IPS-NIHi11 (cell line): ENCODE measurements around the gene PIP4K2A.
A peak's percentile ranks its signal among the peaks of the same experiment; 100 is the strongest.
"Not testable (repeated sequence)": the region's sequence is repeated elsewhere in the genome, so short reads cannot be mapped to it uniquely, and the experiment has no call there.

Experiments
- DNase-seq: peaks from one replicate; pipeline ENCODE4 v3.0.0; 2012; ENCODE audit warnings: mixed read lengths, low spot score

Gene PIP4K2A

DNA sequence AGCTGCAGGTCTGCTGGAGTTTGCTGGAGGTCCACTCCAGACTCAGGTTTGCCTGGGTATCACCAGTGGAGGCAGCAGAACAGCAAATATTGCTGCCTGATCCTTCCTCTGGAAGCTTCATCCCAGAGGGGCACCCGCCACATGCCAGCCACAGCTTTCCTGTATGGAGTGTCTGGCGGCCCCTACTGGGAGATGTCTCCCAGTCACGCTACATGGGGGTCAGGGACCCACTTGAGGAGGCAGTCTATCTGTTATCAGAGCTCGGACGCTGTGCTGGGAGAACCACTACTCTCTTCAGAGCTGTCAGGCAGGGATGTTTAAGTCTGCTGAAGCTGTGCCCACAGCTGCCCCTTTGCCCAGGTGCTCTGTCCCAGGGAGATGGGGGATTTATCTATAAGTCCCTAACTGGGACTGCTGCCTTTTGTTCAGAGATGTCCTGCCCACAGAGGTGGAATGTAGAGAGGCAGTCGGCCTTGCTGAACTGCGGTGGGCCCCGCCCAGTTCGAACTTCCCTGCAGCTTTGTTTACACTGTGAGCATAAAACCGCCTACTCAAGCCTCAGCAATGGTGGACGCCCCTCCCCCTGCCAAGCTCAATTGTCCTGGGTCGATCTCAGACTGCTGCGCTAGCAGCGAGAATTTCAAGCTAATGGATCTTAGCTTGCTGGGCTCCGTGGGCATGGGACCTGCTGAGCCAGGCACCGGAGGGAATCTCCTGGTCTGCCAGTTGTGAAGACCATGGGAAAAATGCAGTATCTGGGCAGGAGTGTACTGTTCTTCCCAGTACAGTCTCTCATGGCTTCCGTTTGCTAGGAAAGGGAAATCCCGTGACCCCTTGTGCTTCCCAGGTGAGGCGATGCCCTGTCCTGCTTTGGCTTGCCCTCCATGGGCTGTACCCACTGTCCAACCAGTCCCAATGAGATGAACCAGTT is 200.6 kb downstream of the PIP4K2A start:
- peak; percentile 47 for DNase-seq

DNA sequence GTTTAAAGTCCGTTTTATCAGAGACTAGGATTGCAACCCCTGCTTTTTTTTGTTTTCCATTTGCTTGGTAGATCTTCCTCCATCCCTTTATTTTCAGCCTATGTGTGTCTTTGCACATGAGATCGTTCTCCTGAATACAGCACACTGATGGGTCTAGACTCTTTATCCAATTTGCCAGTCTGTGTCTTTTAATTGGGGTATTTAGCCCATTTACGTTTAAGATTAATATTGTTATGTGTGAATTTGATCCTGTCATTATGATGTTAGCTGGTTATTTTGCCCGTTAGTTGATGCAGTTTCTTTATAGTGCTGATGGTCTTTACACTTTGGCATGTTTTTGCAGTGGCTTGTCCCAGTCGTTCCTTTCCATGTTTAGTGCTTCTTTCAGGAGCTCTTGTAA is 202.4 kb downstream of the PIP4K2A start:
- DNase-seq = not testable (repeated sequence)

DNA sequence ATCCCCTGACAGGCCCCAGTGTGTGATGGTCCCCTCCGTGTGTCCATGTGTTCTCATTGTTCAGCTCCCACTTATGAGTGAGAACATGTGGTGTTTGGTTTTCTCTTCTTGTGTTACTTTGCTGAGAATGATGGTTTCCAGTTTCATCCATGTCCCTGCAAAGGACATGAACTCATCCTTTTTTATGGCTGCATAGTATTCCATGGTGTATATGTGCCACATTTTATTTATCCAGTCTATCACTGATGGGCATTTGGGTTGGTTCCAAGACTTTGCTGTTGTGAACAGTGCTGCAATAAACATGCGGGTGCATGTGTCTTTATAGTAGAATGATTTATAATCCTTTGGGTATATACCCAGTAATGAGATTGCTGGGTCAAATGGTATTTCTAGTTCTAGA is 206.2 kb downstream of the PIP4K2A start:
- not testable (repeated sequence) for DNase-seq

DNA sequence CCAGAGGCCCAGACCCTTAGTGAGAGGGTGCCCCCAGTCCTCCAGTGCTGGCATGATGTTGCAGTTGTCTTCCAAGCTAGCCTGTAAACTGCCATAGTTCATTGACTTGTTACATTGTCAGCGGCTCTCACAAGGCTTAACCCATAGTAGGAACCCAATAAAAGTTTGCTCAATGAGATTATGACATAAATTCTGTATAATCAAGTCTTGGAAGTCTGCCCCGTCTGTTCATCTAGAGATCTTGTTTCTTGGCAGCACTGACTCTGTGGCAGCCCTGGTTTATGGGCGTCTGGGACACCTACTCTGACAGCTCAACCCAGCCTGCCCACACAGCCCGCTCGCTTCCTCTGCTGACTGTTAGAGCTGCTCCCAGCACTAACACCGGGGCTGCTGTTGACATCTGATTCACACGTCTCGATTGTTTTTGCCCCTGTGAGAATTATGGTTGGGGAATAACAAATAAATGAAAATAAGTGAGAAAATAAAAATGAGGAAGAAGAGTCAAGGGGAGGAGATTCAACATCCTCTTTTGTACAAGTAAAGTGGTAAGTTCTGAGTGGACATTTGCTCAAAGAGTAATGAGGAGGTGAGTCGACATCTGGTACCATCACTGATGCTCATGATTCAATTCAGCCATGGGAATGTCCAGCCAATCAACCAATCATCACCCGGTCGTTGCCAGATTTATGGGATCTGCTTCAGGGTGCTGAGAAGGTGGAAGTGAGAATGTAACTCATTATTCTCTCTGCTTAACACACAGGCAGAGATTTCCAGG is 208.3 kb downstream of the PIP4K2A start:
- DNase-seq = no peak

DNA sequence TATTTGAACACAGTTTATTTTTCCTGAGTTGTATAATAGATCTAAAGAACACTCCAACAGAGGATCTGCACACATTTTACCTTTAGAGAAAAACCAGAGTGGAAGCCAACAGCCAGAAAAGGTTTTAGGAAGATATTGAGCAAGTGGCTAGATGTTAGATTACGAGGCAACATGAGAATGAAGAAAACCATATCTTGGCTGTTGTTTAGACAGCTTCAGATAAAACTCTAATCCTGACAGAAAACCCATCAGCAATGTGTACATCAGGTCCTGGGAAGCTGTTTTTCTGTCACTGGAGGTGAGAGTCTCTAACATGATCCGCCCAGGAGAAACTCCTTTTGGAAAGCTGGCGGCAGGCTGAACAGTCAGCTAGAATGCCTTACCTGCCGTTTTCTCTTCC is 209.6 kb downstream of the PIP4K2A start:
- DNase-seq = no peak

DNA sequence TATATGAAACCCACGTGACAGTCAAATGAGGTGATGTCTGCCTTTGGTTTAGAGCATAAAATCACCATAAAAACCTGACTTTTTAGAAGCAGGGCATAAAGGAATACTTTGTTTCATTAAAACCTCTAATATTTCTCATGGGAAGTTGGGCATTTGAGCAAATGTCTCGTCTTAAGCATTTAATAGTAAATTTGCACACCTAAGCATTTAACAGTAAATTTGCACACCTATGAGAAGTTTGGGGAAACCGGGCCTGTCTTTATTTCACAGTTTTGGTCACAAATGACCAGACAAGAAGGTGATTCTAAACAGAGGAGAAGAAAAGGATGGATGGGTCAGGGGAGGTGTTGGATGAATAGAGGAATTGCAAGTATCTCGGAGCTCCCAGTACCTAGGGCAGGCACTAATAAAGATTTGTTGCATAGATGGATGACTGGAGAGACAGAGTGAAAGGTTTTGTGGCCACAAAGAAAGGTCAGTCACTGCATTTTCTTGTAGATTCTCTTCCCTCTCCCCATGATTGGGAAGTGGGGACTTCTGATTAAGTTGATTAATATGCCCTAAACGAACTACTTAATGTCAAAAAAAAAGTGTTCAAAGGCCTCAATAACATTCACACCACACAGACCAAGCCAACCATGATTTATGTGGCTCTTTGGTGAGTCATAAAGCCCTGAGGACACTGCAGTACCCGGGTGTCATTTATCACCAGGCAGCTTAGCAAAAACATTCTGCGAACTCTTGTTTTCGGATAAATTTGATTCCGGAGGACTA is 210.9 kb downstream of the PIP4K2A start:
- DNase-seq = no peak

DNA sequence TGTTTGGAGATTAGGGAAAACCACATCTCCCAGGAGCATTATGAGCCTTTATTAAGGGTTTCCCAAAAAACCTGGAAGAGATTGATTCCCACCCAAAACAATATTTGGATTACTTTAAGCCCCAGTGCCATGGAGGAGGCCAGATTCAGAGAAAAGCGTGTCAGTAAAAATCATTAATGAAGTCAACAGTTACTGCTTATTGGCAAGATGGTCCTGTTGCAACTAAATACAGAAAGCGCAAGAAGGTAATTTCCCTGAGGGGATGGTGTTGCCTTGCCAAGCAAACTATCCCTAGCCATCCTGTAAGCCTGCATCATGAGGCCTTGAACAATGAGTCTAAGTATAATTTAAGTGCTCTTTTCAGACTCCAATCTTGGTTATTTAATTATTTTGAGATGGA is 212.5 kb downstream of the PIP4K2A start:
- no peak for DNase-seq

DNA sequence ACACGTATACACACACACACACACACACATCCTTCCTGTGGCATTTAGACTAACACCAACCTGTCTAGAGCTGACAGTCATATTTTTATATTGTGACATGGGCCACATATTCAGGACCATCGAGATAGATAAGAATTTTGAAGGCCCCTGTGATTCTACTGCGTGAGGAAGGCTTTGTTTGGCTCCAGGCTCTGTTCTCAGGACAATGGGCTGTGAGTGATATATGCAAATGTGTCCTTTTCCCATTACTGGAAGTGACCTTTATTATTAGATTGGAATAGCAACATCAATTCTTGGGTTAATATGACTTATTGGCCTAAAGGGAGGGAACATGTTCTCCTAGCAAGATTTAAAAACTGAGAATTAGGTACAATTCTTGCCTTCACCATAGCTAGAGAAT is 213.0 kb downstream of the PIP4K2A start:
- DNase-seq = no peak

DNA sequence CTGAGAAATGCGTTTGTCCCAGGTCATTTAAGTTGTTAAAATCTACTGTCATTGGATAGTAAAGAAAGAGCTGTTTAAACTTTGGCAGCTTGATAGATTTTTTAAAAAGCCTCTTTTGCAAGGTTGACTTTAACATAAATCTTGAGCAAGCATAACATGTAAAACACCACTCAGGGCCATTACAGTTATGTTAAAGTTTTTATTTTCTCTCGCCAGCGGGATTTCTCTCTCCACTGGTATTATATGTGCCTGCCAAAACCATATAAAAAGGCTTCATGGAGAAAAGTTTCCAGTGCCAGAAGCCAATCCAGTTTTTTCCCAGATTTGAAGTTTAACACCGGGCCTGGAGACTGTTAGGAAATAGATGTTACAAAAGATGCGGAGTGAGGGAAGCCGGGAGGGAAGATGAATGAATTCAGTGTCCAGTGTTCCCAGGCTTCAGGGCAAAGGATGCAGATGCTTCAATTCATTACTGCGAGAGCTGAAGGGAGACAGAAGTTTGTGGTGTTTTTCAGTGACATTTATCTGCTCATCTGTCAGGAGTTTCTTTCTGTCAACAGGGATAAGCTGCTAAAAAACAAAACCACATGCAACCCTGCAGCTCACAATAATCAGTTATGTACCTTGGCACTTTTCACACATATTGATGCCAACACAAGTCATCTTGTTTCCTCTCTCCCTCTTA is 213.6 kb downstream of the PIP4K2A start:
- no peak for DNase-seq

DNA sequence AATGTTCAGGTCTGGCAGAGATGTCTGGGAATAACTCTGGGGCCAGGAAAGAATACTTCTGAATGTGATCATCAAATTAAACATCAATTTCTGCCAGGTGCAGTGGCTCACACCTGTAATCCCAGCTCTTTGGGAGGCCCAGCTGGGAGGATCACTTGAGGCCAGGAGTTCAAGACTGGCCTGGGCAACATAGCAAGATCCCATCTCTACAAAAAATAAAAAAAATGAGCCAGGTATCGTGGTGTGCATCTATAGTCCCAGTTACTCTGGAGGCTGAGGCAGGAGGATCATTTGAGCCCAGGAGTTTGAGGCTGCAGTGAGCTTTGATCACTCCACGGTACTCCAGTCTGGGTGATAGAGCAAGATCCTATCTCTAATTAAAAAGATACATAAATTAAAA is 214.4 kb downstream of the PIP4K2A start:
- not testable (repeated sequence) for DNase-seq

DNA sequence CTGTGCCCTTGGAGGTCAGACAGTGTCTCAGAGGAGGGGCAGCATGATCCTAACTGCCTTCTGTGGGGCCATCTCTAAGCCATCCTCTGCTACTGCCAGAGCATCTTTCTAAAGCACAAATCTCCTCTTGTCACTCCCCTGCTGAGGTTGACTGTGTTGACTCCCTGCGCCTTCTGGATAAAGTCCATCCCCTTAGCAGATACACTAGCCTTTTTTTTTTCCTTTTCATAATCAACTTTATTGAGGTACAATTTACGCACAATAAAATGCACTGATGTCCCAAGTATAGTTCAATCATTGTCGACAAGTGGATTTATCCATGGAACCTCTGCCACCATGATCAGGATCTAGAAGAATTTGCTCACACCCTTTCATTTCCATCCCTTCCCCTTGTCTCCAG is 219.0 kb downstream of the PIP4K2A start:
- DNase-seq = no peak

DNA sequence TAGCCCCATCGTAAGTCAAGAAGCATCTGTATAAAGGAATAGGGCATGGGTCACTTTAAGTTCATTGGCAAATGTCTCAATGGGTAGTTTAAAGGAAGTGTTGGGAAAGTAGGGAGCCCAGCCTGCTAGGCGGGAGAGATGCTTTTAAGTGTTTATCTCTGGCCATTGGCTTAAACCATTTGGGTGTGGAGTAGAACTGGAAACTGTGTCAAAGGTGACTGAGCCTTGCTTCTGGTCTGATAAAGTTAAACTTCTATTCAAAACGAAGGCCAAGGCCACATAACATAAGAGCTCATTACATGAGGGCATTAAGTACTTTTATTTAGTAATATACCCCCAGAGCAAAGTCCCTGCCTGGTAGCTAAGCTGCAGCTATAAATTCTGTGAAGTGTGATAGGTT is 220.4 kb downstream of the PIP4K2A start:
- DNase-seq = no peak

DNA sequence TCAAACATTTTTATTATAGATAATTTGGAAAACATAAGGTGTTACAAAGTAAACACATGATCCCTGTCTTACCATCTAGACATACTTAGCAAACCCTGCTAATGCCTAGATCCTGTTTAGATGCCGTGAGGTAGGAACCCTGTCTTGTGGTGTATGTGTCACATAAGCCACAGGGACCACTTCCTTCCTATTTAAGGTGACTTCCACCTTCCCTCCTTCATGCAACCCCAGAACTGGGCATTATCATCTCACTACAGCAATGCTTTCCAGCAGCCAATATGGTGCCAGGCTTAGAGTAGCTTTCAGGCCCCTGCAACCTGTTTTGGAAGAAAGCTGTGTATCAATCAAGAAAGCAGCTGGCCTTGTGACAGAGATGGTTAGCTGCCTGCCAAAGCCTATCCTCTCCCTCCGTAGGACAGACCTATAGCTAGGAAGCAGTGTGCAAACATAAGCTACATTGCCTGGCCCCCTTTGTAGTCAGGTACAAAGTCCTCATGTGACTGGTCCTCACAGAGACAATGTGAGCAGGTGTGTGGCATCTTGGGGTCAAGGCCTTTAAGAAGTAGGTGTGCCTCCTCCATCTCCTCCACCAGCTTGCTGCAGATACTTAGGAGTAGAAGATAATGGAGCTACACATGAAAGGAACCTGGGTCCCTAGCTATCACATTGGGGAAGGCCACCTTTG is 222.3 kb downstream of the PIP4K2A start:
- DNase-seq = no peak

DNA sequence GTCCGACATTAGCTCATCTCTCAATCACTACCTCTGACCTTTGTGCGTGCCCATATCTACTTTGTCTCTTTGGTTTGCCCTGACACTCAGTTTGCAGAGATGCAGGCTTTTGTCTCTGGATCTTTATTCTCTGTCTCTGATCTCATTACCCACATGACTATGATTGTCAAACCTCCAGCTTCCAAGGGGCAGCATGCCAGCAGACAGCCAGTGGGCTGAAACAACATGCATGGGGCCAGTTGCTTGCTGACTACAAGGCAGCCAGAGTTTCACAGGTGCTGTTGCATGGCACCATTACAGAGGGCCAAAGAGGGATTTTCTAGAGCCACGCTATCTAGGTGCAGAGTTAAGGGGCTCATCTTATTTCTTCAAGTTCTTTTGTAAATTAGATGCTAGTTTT is 222.9 kb downstream of the PIP4K2A start:
- no peak for DNase-seq

DNA sequence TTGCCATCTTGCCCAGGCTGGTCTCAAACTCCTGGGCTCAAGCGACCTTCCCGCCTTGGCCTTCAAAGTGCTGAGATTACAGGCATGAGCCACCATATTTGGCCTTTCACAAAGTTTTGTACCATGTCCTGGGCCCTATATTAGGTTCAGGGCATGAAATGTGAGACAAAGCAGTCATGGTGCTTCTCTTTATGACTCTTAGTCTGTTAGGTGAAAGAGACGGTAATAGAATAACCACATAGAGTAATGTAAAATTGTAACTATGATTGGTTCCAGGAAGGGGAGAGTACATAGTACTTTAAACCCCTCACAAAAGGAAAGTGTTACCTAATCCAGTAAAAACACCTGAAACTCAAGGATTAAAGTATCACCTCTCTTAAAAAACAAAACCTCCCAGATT is 224.4 kb downstream of the PIP4K2A start:
- no peak for DNase-seq

DNA sequence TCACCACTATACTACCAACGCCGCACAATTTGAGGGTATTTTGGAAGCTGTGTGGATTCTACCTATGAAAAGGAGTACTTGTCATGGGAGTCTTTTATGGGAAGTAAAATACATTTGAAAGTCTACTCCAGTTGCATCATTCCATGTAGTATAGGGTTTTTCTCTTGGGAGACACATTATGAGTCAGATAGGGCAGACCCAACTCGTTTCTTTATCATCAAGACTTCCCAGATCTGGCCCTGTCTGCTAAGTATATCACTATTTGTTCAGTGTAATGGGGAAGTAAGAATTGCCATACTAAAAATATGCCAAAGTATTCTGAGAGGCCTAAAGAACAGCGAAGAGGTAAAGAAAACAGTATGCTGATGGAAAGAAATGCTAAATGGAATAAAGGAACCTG is 224.9 kb downstream of the PIP4K2A start:
- DNase-seq = no peak

DNA sequence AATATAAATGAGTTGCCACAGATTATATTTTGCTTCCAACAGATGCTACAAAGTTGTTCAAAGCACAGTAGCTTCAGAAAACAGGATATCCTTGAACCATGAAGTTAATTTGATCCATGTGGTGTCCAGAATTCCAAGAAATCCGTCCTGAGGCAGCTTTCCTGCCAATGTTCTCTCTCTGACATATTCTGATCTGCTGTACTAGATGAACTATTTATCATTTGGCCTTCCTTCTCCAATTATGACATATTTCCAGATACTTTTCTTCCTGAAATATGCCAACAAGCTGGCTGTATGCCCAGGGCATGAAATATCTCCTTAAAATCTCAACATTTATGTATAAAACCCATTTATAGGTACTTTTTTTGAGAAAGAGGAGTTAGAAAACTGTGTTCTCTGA is 227.9 kb downstream of the PIP4K2A start:
- no peak for DNase-seq
